ENCODE results near the gene ADPRS.

- TF ChIP-seq POLR2A (IDR thresholded peaks at IDR 0.05) (no peak), CTCF (IDR thresholded peaks at IDR 0.05) (no peak)
These were observed 10.1 kb downstream of the ADPRS start for GRCh38 chr1:36098650-36099365.
